LoVo (cell line): ENCODE results near the gene ITGAL.
"Not testable (repeated sequence)": the region's sequence is repeated elsewhere in the genome, so short reads cannot be mapped to it uniquely, and the experiment has no call there.

Experiments
- DNase-seq: peaks from one replicate; pipeline ENCODE4 v3.0.0-alpha.2; 2016; ENCODE audit warnings: low spot score

The ITGAL gene

GRCh38 chr16:30472328-30472942, at the start of gene ITGAL:
TSS of gene ITGAL (plus strand) at chr16:30472742. CDS start at chr16:30472838, 96 bp downstream.
- DNase-seq = no peak

GRCh38 chr16:30428055-30428454, 44.5 kb upstream of the ITGAL start:
- no peak for DNase-seq

DNA sequence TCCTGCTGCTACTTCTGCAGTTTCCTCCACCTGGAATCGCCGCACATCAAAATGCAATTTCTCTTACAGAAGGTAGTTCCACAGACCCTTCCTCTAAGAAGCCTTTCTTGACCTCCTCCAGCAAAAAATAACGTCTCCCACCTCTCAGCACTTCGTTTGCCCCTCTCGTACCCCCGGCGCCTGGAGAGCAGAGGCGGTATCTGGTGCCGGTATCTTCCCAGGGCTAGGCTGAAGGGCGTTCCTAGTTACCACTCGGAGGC, 43.2 kb upstream of the ITGAL start:
- peak; percentile 45 for DNase-seq

GRCh38 chr16:30429678-30430427, 42.7 kb upstream of the ITGAL start, which contains the start of gene DCTPP1:
TSS of gene DCTPP1 (minus strand) at chr16:30430030. CDS start at chr16:30429980, 50 bp downstream.
- DNase-seq = peak; percentile 100

DNA sequence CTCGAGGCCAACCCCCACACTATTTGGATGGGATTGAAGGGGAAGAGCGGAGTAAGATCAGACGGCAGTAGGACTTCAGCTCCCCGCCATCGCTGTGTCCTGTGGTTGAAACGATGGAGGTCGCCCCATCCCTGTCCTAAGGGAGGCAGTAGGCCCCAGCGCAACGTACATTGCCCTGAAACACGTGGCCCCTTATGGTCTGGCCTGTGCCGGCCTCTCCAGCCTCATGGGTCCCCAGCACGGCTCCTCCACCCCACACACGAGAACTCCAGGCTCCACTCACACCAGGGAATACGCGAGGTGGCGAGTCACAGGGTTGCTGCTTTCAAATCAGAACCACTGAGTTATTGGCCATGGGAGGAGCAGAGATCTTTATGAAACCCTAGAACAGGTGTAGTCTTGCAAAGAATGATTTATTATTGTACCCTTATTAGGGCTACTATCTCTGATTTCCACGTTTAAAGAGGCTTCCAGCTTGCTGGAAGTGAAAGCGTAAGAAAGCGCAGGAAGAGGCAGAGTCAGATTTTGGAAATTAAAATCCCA, 42.0 kb upstream of the ITGAL start:
- DNase-seq = no peak

DNA sequence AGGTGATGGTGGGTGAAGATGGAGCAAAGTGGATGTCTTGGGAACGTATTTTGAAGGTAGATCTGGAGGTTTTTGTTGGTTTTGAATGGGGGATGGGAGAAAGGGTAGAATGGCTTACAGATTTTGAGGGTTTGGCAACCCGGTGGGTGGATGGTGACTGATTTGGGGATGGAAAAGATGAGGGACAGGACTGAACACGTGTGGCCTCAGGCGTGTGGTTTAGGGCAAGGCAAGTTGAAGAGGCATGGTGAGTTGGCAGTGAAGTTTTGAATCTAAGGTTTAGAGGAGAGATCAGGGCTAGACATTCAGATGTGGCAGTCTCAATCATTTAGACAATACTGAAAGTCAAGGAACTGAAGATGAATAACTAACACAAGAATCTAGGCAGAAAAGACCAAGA, 37.7 kb upstream of the ITGAL start:
- no peak for DNase-seq

DNA sequence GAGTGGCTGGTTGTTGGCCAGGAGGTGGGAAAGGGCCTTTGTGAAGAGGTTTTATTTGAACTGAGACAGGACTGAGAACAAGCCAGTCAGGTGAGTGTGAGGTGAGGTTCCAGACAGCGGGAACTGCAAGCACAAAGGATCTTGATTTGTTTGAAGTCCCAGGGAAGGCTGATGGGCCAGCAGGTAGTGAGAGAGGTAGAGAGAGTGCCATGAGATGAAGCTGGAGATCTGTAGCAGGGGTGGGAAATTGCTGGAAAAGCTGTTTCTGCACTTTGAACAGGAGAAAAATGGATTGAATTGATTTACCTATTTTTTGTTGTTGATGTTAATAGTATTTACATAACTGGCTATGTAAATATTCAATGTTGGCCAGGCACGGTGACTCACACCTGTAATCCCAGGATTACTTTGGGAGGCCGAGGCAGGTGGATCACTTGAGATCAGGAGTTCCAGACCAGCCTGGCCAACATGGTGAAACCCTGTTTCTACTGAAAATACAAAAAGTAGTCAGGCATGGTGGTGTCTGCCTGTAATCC, 35.0 kb upstream of the ITGAL start:
- peak; percentile 34 for DNase-seq

DNA sequence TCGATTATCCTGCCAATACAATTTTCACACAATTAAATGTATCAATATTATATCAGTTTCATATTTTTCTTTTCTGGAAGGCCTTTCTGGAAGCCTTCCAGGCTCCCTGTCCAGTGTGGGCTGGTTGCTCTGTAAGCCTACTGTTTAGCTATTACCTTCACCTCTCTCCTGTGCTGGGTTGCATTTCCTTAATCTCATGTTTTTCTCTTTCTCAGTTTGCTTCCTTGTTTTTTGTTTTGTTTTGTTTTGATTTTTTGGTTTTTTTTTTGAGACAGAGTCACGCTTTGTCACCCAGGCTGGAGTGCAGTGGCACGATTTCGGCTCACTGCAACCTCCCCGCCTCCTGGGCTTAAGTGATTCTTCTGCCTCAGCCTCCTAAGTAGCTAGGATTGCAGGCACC, 33.7 kb upstream of the ITGAL start:
- no peak for DNase-seq

DNA sequence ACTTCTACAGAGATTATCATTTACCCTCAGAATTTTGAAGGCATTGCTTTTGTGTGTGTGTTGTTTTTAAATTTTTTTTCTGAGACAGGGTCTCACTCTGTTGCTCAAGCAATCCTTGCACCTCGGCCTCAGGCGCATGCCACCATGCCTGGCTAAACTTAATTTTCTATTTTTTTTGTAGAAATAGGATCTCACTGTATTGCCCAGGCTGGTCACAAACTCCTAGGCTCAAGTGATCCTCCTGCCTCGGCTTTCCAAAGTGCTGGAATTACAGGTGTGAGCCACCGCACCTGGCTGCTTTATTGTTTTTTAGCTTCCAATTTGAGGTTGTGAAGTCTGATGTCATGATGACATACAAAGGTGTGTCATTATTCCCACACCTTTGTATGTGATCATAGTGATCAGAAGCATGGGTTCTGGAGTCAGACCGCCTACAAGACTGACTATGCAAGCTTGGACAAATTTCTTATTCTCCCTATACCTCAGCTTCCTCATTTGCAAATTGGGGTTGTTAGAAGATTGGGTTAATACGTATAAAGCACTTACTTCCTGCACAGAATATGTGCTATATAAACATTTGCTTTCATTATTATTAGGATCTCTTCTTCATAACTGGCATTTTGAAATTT, 32.7 kb upstream of the ITGAL start:
- DNase-seq = no peak

GRCh38 chr16:30443631-30444030, 28.9 kb upstream of the ITGAL start:
- DNase-seq = no peak

DNA sequence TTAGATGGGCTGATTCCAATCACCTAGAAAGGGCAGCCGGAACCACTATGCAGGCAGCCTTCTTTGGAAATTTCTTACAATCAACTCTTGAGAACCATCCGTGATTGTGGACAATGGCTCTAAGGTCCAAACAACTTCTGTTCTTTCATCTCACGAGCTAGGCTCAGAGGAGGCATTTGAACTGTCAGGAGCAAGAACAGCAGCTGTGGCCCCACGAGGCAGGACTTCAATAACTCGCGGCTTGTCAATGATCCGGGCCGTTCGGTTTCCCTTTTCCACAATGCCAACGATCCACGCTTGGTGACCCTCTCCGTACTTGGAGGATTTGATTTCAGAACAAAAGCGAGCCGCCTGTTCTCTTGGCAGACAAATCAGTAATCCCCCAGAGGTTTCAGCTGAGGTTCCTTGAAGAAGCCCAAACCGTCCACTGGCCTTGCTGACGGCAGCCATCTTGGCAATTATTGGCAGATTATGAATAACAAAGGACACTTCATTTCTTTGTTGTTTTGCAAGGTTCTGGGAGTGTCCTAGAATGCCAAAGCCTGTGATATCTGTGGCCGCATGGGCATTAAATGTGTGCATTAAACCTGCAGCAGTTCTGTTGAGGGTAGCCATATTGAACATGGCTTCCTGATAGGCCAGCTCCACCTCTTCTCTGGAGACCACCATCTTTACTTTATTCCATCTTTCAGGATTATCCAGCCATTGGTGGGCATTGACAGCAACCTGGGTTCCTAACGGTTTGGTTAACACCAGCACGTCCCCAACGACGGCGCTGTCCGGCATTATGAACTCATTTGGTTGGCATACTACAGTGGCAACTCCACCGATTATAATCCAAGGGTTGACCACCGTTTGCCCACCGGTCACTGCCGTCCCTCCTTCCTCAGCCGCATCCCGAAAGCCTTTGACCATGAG, 28.1 kb upstream of the ITGAL start:
- DNase-seq = no peak

DNA sequence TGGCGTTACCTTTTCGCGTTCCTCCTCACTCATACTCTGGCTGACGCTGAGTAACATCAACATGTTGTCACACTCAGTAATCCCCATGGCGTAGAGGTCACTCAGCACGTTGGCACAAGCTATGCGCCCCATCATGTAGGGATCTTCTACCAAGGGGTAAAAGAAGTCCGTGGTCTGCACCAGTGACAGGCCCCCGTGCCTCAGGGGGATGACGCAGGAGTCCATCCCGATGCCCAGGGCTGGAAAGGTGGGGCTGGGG, 27.5 kb upstream of the ITGAL start:
- DNase-seq = no peak

GRCh38 chr16:30445408-30446202, 26.9 kb upstream of the ITGAL start, which contains the start of gene SEPHS2:
TSS of gene SEPHS2 (minus strand) at chr16:30445874. CDS start at chr16:30445727, 147 bp downstream.
- DNase-seq = peak; percentile 95

DNA sequence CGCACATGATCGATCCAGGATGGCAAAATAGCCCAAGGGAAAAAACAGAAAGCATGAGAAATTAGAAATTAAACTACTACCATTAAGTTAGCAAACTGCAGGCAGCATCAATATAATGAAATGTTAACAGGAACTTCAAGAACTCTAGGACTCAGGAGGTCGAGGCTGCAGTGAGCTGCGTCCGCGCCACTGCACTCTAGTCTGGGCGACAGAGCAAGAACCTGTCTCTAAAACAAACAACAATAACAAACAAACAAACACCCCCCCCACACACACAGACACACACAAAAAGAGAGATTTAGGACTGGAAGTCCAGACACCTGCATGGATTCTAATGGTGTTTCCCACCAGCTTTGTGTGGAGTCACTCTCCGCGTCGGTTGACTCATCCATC, 26.3 kb upstream of the ITGAL start:
- DNase-seq = no peak

GRCh38 chr16:30447512-30448226, 24.9 kb upstream of the ITGAL start:
- no peak for DNase-seq

DNA sequence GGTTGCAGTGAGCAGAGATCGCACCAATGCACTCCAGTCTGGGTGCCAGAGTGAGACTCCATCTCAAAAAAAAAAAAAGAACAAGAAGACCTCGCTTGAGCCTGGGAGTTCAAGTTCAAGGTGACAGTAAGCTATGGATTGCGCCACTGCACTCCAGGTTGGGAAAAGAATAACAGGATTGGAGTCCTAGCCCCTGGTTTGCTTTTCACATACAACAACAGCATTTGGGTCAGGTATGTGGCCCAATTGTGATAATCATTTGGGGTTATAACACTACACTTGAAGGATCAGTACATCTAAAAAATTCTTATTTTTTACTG, 23.5 kb upstream of the ITGAL start:
- DNase-seq = no peak

DNA sequence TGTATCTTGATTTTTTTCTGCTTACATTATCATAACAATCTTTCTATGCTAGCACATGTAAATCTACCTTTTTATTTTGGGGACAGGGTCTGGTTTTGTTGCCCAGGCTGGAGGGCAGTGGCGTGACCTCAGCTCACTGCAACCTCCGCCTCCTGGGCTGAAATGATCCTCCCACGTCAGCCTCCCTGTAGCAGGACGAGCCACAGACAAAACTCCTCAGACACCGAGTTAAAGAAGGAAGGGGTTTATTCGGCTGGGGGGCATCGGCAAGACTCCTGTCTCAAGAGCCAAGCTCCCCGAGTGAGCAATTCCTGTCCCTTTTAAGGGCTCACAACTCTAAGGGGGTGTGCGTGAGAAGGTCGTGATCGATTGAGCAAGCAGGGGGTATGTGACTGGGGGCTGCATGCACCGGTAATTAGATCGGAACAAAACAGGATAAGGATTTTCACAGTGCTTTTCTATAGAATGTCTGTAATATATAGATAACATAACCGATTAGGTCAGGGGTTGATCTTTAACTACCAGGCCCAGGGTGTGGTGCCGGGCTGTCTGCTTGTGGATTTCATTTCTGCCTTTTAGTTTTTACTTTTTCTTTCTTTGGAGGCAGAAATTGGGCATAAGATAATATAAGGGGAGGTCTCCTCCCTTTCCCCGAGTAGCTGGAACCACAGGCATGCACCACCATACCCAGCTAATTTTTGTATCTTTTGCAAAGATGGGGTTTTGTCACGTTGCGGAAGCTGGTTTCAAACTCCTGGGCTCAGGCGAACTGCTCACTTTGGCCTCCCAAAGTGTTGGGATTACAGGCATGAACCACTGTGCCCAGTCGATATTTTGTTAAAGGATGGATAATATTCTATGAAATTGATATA, 19.6 kb upstream of the ITGAL start:
- DNase-seq = not testable (repeated sequence)

GRCh38 chr16:30456302-30456701, 16.2 kb upstream of the ITGAL start:
- DNase-seq = no peak

DNA sequence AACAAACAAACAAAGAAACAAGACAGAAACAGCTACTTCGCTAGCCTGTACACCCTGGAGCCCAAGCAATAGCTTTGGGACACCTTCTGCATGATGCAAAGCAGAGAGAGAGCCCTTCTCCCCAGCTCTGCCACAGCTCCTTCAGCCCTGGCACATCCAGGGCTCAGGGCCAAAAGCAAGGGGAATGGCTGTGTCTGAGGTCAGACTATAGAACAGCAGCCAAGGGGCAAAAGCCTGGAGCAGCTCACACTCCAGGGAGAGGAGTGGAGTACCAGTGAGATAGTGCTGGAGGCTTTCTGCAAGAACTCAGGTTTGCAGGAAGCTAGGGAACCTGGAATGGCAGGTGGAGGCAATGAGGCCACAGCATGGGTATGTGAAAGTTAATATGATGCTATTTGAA, 15.3 kb upstream of the ITGAL start:
- no peak for DNase-seq
